ENCODE results near the gene DPP10.
"Not testable (repeated sequence)": the region's sequence is repeated elsewhere in the genome, so short reads cannot be mapped to it uniquely, and the experiment has no call there.

DPP10 gene

GRCh38 chr2:115034801-115035200 is 592.4 kb downstream of the DPP10 start:
- DNase-seq = no peak

- DNase-seq = no peak
These were observed 594.4 kb downstream of the DPP10 start for GRCh38 chr2:115036818-115037217.

GRCh38 chr2:115057473-115057872 is 615.0 kb downstream of the DPP10 start:
- DNase-seq = no peak

- DNase-seq = no peak
These were observed 627.6 kb downstream of the DPP10 start for GRCh38 chr2:115070002-115070401.

GRCh38 chr2:115071534-115071933 is 629.1 kb downstream of the DPP10 start:
- no peak for DNase-seq

- no peak for DNase-seq
These were observed 633.4 kb downstream of the DPP10 start for GRCh38 chr2:115075800-115076199.

GRCh38 chr2:115077626-115078025 is 635.2 kb downstream of the DPP10 start:
- DNase-seq = no peak

GRCh38 chr2:115083225-115083624 is 640.8 kb downstream of the DPP10 start:
- no peak for DNase-seq

- no peak for DNase-seq
These were observed 641.3 kb downstream of the DPP10 start for GRCh38 chr2:115083711-115084110.

- DNase-seq = no peak
These were observed 642.0 kb downstream of the DPP10 start for GRCh38 chr2:115084446-115084845.

- DNase-seq = not testable (repeated sequence)
These were observed 643.7 kb downstream of the DPP10 start for GRCh38 chr2:115086051-115086620.

- DNase-seq = no peak
These were observed 652.0 kb downstream of the DPP10 start for GRCh38 chr2:115094441-115094840.

- DNase-seq = no peak
These were observed 663.5 kb downstream of the DPP10 start for GRCh38 chr2:115105966-115106365.

- no peak for DNase-seq
These were observed 672.7 kb downstream of the DPP10 start for GRCh38 chr2:115115135-115115534.

GRCh38 chr2:115118306-115118705 is 675.9 kb downstream of the DPP10 start:
- DNase-seq = no peak

GRCh38 chr2:115119086-115119485 is 676.6 kb downstream of the DPP10 start:
- DNase-seq = no peak

GRCh38 chr2:115122701-115123100 is 680.3 kb downstream of the DPP10 start:
- no peak for DNase-seq

GRCh38 chr2:115124817-115125216 is 682.4 kb downstream of the DPP10 start:
- no peak for DNase-seq

- no peak for DNase-seq
These were observed 687.1 kb downstream of the DPP10 start for GRCh38 chr2:115129536-115129935.

- no peak for DNase-seq
These were observed 718.2 kb downstream of the DPP10 start for GRCh38 chr2:115160531-115161080.

- DNase-seq = peak; percentile 61
These were observed 718.8 kb downstream of the DPP10 start for GRCh38 chr2:115161081-115161770.

- DNase-seq = peak; percentile 42
These were observed 719.5 kb downstream of the DPP10 start for GRCh38 chr2:115161771-115162493.

GRCh38 chr2:115162494-115163293 is 720.3 kb downstream of the DPP10 start:
- DNase-seq = peak; percentile 19

Data from right hindlimb (tissue), 1 donor.